HepG2 (cell line): ENCODE measurements around the gene GPSM1. TPM values are rescaled to one million over a fixed set of nuclear protein-coding genes. Genes with fewer than 3 reads are reported as not detected.

ENCODE experiments used
- ARID3A ChIP-seq: IDR thresholded peaks from 2 replicates; pipeline ENCODE4 v1.6.1; 2012; ENCODE audit warnings: low read depth, low read length, improper control_type of control experiment
- ATF5 ChIP-seq: sonication (generic); formaldehyde crosslinking; IDR thresholded peaks from 2 replicates; pipeline ENCODE4 v1.4.0; 2020; ENCODE audit warnings: mild to moderate bottlenecking, low read depth, missing genetic modification reagents
- CENPBD1 ChIP-seq: sonication (generic); formaldehyde crosslinking; IDR thresholded peaks from 2 replicates; pipeline ENCODE4 v1.8.0; 2022; ENCODE audit warnings: missing genetic modification reagents, low read depth, mild to moderate bottlenecking, borderline replicate concordance
- CENPT ChIP-seq: sonication (generic); formaldehyde crosslinking; IDR thresholded peaks from 2 replicates; pipeline ENCODE4 v1.8.0; 2022; ENCODE audit warnings: low read depth, mild to moderate bottlenecking, moderate library complexity, missing genetic modification reagents
- EEA1 ChIP-seq: sonication (generic); formaldehyde crosslinking; IDR thresholded peaks from 2 replicates; pipeline ENCODE4 v1.5.1; 2020; ENCODE audit warnings: mild to moderate bottlenecking, missing genetic modification reagents, borderline replicate concordance
- GABPA ChIP-seq, 2 experiments: IDR thresholded peaks; 2 replicates each; pipeline ENCODE4 v1.6.1; 2011 to 2016; ENCODE audit warnings: low read depth in 2 of 2, low read length in 1 of 2, missing biosample characterization in 1 of 2, missing genetic modification characterization in 1 of 2
- GMEB2 ChIP-seq: IDR thresholded peaks from 2 replicates; pipeline ENCODE4 v1.6.1; 2016; ENCODE audit warnings: missing biosample characterization, missing genetic modification reagents, low read depth
- MAX ChIP-seq: IDR thresholded peaks from 2 replicates; pipeline ENCODE4 v1.6.1; 2012; ENCODE audit warnings: inconsistent platforms
- SOX5 ChIP-seq: IDR thresholded peaks from 2 replicates; pipeline ENCODE4 v1.6.1; 2016; ENCODE audit warnings: borderline replicate concordance
- ZC3H13 ChIP-seq: sonication (generic); formaldehyde crosslinking; IDR thresholded peaks from 2 replicates; pipeline ENCODE4 v1.8.1; 2023; ENCODE audit warnings: mild to moderate bottlenecking, missing genetic modification reagents, moderate library complexity
- ZMYM3 ChIP-seq: sonication (generic); formaldehyde crosslinking; IDR thresholded peaks from 2 replicates; pipeline ENCODE4 v1.5.1; 2020; ENCODE audit warnings: mild to moderate bottlenecking, missing genetic modification reagents
- ZNF496 ChIP-seq: sonication (generic); formaldehyde crosslinking; IDR thresholded peaks from 2 replicates; pipeline ENCODE4 v1.8.1; 2023; ENCODE audit warnings: mild to moderate bottlenecking, moderate library complexity, missing genetic modification reagents; ENCODE audit not compliant: insufficient replicate concordance
- ZNF616 ChIP-seq: sonication (generic); formaldehyde crosslinking; IDR thresholded peaks from 2 replicates; pipeline ENCODE4 v1.5.0; 2020; ENCODE audit warnings: low read depth, mild to moderate bottlenecking, missing genetic modification reagents
- polyA plus RNA-seq, 8 experiments: library from polyadenylated mRNA; depleted of rRNA in 3 of 8; stranded (reverse) in 7 of 8; unstranded in 1 of 8; fragments of >200 nt; fragmentation: Illumina TruSeq in 4 of 8; extraction: Trizol in 4 of 8; gene quantifications; 2 replicates each; pipeline versions ENCODE4 v1.2.1 to v1.2.3, GENCODE V29; 2011 to 2016; ENCODE audit warnings: low read depth in 4 of 8, missing spikeins in 1 of 8, mixed read lengths in 1 of 8; ENCODE audit not compliant: insufficient read depth in 1 of 8
- total RNA-seq, 5 experiments: library from RNA; depleted of rRNA; stranded (reverse); fragments of >200 nt; fragmentation: Illumina TruSeq; extraction: Trizol; gene quantifications; 2 replicates each; pipeline ENCODE4 v1.2.3, GENCODE V29; 2016; ENCODE audit warnings: low read depth in 1 of 5

Gene GPSM1
- total and polyA plus RNA-seq, 2 of the 13 experiments (the other 11 are each of a cell fraction or from before 2014, with no cell fraction given), result 1.0 to 2.4 TPM

GRCh38 chr9:136399176-136400037, 72.1 kb downstream of the GPSM1 start (continued):
- TF ChIP-seq ARID3A (no peak), GABPA (IDR thresholded peaks at IDR 0.05; ENCODE audit: low read depth, low read length) (0 out of 2 replicates have a peak, but pooled peaks have one; percentile 19), GABPA (CRISPR knock-in tag; IDR thresholded peaks at IDR 0.05; ENCODE audit: low read depth) (no peak), ZC3H13 (CRISPR knock-in tag) (no peak), MAX (peak; percentile 52; the same call in 1 of the 2 replicates), GMEB2 (CRISPR knock-in tag) (no peak), SOX5 (CRISPR knock-in tag) (no peak), CENPBD1 (0 out of 2 replicates have a peak, but pooled peaks have one; percentile 45), ATF5 (CRISPR knock-in tag) (no peak), EEA1 (CRISPR knock-in tag) (0 out of 2 replicates have a peak, but pooled peaks have one; percentile 12), ZNF496 (no peak), ZMYM3 (CRISPR knock-in tag) (no peak), CENPT (CRISPR knock-in tag) (no peak), ZNF616 (CRISPR knock-in tag) (no peak)
- TF ChIP-seq, all 625 proteins: peak for 31
